ENCODE data around the gene TLE4.

The TLE4 gene

GRCh38 chr9:79689576-79689975 is 117.8 kb downstream of the TLE4 start:
- Histone ChIP-seq H3K27ac (replicated peaks) (no peak overlapping the region), H3K4me3 (replicated peaks; ENCODE audit: insufficient read depth, low read length) (no peak overlapping the region), H3K27me3 (ENCODE audit: insufficient read depth, poor library complexity, severe bottlenecking) (no peaks in the 10 kb centered on the region)
- TF ChIP-seq SPI1 (IDR thresholded peaks at IDR 0.05; ENCODE audit: borderline replicate concordance, low read depth) = no peak
- no peak for DNase-seq (ENCODE audit: low read depth in 1 of 2, low spot score in 1 of 2)

DNA sequence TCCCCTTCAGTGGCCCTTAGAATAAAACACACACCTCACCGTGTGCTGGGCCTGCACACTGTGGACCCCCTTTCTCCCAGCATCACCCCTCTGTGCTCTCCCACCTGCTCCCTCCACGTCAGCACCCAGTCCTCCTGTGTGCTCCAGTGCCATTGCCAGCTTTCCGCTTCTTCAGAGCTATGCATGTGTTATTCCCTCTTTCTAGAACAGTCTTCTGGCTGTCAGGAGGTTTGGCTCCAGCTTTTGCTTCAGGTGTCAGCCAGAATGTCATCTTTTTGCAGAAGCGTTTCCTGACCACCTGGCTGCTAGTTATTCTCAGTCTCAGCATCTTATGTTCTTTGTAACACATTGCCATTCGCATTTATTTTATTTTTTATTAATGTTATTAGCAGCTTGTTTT is 119.7 kb downstream of the TLE4 start:
- no peaks in the 10 kb centered on the region for H3K27me3 ChIP-seq (ENCODE audit: insufficient read depth, poor library complexity, severe bottlenecking)
- no peak overlapping the region for H3K4me3 ChIP-seq (replicated peaks; ENCODE audit: insufficient read depth, low read length)
- TF ChIP-seq SPI1 (IDR thresholded peaks at IDR 0.05; ENCODE audit: borderline replicate concordance, low read depth) = no peak
- TF ChIP-seq, protein P1, sequence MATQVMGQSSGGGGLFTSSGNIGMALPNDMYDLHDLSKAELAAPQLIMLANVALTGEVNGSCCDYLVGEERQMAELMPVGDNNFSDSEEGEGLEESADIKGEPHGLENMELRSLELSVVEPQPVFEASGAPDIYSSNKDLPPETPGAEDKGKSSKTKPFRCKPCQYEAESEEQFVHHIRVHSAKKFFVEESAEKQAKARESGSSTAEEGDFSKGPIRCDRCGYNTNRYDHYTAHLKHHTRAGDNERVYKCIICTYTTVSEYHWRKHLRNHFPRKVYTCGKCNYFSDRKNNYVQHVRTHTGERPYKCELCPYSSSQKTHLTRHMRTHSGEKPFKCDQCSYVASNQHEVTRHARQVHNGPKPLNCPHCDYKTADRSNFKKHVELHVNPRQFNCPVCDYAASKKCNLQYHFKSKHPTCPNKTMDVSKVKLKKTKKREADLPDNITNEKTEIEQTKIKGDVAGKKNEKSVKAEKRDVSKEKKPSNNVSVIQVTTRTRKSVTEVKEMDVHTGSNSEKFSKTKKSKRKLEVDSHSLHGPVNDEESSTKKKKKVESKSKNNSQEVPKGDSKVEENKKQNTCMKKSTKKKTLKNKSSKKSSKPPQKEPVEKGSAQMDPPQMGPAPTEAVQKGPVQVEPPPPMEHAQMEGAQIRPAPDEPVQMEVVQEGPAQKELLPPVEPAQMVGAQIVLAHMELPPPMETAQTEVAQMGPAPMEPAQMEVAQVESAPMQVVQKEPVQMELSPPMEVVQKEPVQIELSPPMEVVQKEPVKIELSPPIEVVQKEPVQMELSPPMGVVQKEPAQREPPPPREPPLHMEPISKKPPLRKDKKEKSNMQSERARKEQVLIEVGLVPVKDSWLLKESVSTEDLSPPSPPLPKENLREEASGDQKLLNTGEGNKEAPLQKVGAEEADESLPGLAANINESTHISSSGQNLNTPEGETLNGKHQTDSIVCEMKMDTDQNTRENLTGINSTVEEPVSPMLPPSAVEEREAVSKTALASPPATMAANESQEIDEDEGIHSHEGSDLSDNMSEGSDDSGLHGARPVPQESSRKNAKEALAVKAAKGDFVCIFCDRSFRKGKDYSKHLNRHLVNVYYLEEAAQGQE (IDR thresholded peaks at IDR 0.05; ENCODE audit: insufficient replicate concordance, low read depth) = no peak
- no peak for TF ChIP-seq CTCF (IDR thresholded peaks at IDR 0.05; ENCODE audit: insufficient read depth, low read length)
- TF ChIP-seq GABPA (IDR thresholded peaks at IDR 0.05; ENCODE audit: low read depth) = no peak
- no peak for TF ChIP-seq POLR2AphosphoS5 (IDR thresholded peaks at IDR 0.05; ENCODE audit: low read depth)
- no peak overlapping the region for H3K27ac ChIP-seq (replicated peaks)
- DNase-seq (ENCODE audit: low read depth in 1 of 2, low spot score in 1 of 2) = no peak

DNA sequence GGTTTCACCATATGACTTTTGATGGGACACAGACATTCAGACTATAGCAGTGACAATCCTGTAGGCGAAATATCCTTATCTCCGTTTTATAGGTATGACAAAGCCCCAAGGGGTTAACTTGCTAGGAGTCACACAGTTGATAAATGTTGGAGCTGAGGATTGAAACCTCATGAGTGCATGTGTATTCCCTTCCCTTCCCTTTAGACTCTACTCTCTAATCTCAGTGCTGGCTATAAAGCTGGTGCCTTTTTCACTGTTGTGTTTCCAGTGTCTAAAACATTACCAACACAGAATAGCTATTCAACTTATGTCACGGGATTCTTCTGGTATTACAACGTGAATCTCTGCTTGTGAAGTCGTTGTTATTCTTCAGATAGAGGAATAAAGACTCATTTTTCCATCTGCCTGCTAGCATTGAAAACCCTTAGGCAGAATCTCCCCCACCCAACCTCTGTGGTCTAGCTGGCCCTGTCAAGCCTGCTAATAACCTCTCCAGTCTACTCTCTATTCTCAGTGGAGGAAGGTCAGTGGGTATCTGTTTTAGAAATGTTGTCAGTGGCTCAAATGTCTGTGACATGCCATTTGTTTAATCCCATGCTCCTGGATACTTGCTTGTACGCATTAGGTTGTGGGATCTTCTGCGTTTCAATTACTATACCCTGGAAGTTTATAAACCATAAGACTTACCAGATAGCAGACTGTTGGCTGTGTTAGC is 121.2 kb downstream of the TLE4 start:
- no peak overlapping the region for H3K27ac ChIP-seq (replicated peaks)
- no peak for DNase-seq (ENCODE audit: low read depth in 1 of 2, low spot score in 1 of 2)
- no peaks in the 10 kb centered on the region for H3K27me3 ChIP-seq (ENCODE audit: insufficient read depth, poor library complexity, severe bottlenecking)
- TF ChIP-seq, protein P1 (IDR thresholded peaks at IDR 0.05; ENCODE audit: insufficient replicate concordance, low read depth) = no peak
- TF ChIP-seq SPI1 (IDR thresholded peaks at IDR 0.05; ENCODE audit: borderline replicate concordance, low read depth) (no peak), GABPA (IDR thresholded peaks at IDR 0.05; ENCODE audit: low read depth) (no peak), POLR2AphosphoS5 (IDR thresholded peaks at IDR 0.05; ENCODE audit: low read depth) (no peak), CTCF (IDR thresholded peaks at IDR 0.05; ENCODE audit: insufficient read depth, low read length) (no peak)
- H3K4me3 ChIP-seq (replicated peaks; ENCODE audit: insufficient read depth, low read length) = no peak overlapping the region

DNA sequence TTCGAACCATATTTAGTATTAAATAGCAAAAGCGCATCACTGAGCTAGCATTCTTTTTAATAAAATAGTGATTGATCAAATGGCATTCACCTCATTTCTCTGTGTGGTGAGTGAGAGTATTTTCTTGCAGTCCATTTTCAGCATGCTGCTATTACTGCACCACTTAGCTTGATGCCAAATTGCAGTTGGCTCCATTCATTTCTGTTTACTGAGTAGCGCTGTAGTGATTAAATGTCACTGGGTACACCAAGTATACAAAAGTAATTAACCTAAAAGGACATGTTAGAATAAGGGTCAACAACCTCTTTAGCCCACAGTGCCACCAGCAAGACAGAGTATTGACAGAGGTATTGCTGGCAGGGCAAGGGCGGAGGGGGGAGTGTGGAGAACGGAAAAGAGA is 122.0 kb downstream of the TLE4 start:
- Histone ChIP-seq H3K4me3 (replicated peaks; ENCODE audit: insufficient read depth, low read length) (no peak overlapping the region), H3K27ac (replicated peaks) (no peak overlapping the region), H3K27me3 (ENCODE audit: insufficient read depth, poor library complexity, severe bottlenecking) (no peaks in the 10 kb centered on the region)
- no peak for TF ChIP-seq GABPA (IDR thresholded peaks at IDR 0.05; ENCODE audit: low read depth)
- no peak for TF ChIP-seq SPI1 (IDR thresholded peaks at IDR 0.05; ENCODE audit: borderline replicate concordance, low read depth)
- no peak for TF ChIP-seq POLR2AphosphoS5 (IDR thresholded peaks at IDR 0.05; ENCODE audit: low read depth)
- no peak for TF ChIP-seq CTCF (IDR thresholded peaks at IDR 0.05; ENCODE audit: insufficient read depth, low read length)
- TF ChIP-seq, protein P1 (IDR thresholded peaks at IDR 0.05; ENCODE audit: insufficient replicate concordance, low read depth) = no peak
- no peak for DNase-seq (ENCODE audit: low read depth in 1 of 2, low spot score in 1 of 2)

Measured in HL-60 (cell line).